Astrocyte (in vitro differentiated cells and primary cell): ENCODE data around the gene HACD4. TPM values are rescaled to one million over a fixed set of nuclear protein-coding genes. Genes with fewer than 3 reads are reported as not detected.

ENCODE experiments used
- DNase-seq: peaks from one replicate; pipeline ENCODE4 v3.0.0-alpha.2; 2010; ENCODE audit warnings: low read depth
- FAIRE-seq: peaks from 2 replicates; lab custom pipeline; 2011; peaks lifted over from hg19 to GRCh38; lab: Jason Lieb, UNC
- H2AFZ ChIP-seq: 2 replicates; pipeline ENCODE4 v1.6.0; 2012; ENCODE audit warnings: low read depth, low read length, inconsistent platforms
- H3K27ac ChIP-seq: 2 replicates; pipeline ENCODE4 v1.5.1; 2011; ENCODE audit warnings: low read depth, low read length, inconsistent platforms
- H3K27me3 ChIP-seq: 2 replicates; pipeline ENCODE4 v1.6.0; 2011; ENCODE audit warnings: low read length, inconsistent platforms; ENCODE audit not compliant: insufficient read depth
- H3K36me3 ChIP-seq: 2 replicates; pipeline ENCODE4 v1.5.1; 2011; ENCODE audit warnings: low read length, inconsistent platforms; ENCODE audit not compliant: insufficient read depth
- H3K4me1 ChIP-seq: 2 replicates; pipeline ENCODE4 v1.5.1; 2011; ENCODE audit warnings: low read length, inconsistent platforms; ENCODE audit not compliant: insufficient read depth
- H3K4me2 ChIP-seq: 2 replicates; pipeline ENCODE4 v1.6.0; 2012; ENCODE audit warnings: low read length, inconsistent platforms
- H3K4me3 ChIP-seq: 2 replicates; pipeline ENCODE4 v1.5.1; 2011; ENCODE audit warnings: low read depth, mild to moderate bottlenecking, low read length, inconsistent platforms; ENCODE audit not compliant: insufficient read depth
- H3K79me2 ChIP-seq: 2 replicates; pipeline ENCODE4 v1.6.0; 2012; ENCODE audit warnings: mild to moderate bottlenecking, low read length, inconsistent platforms; ENCODE audit not compliant: insufficient read depth
- H3K9ac ChIP-seq: 2 replicates; pipeline ENCODE4 v1.6.0; 2012; ENCODE audit warnings: mild to moderate bottlenecking, low read length, inconsistent platforms
- H3K9me3 ChIP-seq: 2 replicates; pipeline ENCODE4 v1.5.1; 2012; ENCODE audit warnings: low read depth, mild to moderate bottlenecking, low read length, inconsistent platforms; ENCODE audit not compliant: insufficient read depth
- H4K20me1 ChIP-seq: 2 replicates; pipeline ENCODE4 v1.6.0; 2012; ENCODE audit warnings: low read length, inconsistent platforms; ENCODE audit not compliant: insufficient read depth
- H3K27ac Mint-ChIP-seq: one replicate; pipeline ENCODE4 v1.8.0; 2021; ENCODE audit warnings: mild to moderate bottlenecking, mixed read lengths; ENCODE audit not compliant: unreplicated experiment
- H3K27me3 Mint-ChIP-seq: one replicate; pipeline ENCODE4 v1.8.0; 2021; ENCODE audit warnings: low read depth, mixed read lengths; ENCODE audit not compliant: unreplicated experiment
- H3K36me3 Mint-ChIP-seq: one replicate; pipeline ENCODE4 v1.8.0; 2021; ENCODE audit warnings: low read depth, mixed read lengths; ENCODE audit not compliant: unreplicated experiment
- H3K4me1 Mint-ChIP-seq: one replicate; pipeline ENCODE4 v1.8.0; 2021; ENCODE audit warnings: low read depth, mixed read lengths; ENCODE audit not compliant: unreplicated experiment
- H3K4me3 Mint-ChIP-seq: one replicate; pipeline ENCODE4 v1.8.0; 2021; ENCODE audit warnings: mild to moderate bottlenecking, moderate library complexity, mixed read lengths; ENCODE audit not compliant: unreplicated experiment
- H3K9me3 Mint-ChIP-seq: one replicate; pipeline ENCODE4 v1.8.0; 2021; ENCODE audit warnings: mild to moderate bottlenecking, mixed read lengths; ENCODE audit not compliant: unreplicated experiment
- CTCF ChIP-seq: IDR thresholded peaks from 2 replicates; pipeline ENCODE4 v1.5.1; 2011; ENCODE audit warnings: low read depth, mild to moderate bottlenecking, inconsistent platforms, low read length, moderate library complexity; ENCODE audit not compliant: insufficient read depth
- EZH2 ChIP-seq: IDR thresholded peaks from 2 replicates; pipeline ENCODE4 v1.6.1; 2012; ENCODE audit warnings: mild to moderate bottlenecking, low read length, inconsistent platforms; ENCODE audit not compliant: insufficient read depth
- total RNA-seq: library from RNA; stranded (reverse); gene quantifications from 2 replicates; pipeline ENCODE4 v1.2.1, GENCODE V29; 2021

The HACD4 gene
- total RNA-seq, 1 donor from 2014 or later, result 2.1 TPM

GRCh38 chr9:20995616-20996015, 35.8 kb downstream of the HACD4 start:
- no peak overlapping the region for H2AFZ ChIP-seq
- H3K4me2 ChIP-seq, result no peak overlapping the region
- H4K20me1 ChIP-seq, result no peaks in the 10 kb centered on the region
- peaks cover 5% of the 10 kb centered on the region for H3K36me3 ChIP-seq
- H3K79me2 ChIP-seq, result no peaks in the 10 kb centered on the region
- Mint-ChIP-seq H3K4me3 (no peak overlapping the region), H3K9me3 (no peaks in the 10 kb centered on the region), H3K4me1 (no peaks in the 10 kb centered on the region), H3K36me3 (peaks cover 21% of the 10 kb centered on the region), H3K27ac (no peak overlapping the region), H3K27me3 (no peaks in the 10 kb centered on the region)
- H3K9ac ChIP-seq, result no peak overlapping the region
- TF ChIP-seq CTCF, result no peak
- TF ChIP-seq EZH2, result no peak
- no peaks in the 10 kb centered on the region for H3K9me3 ChIP-seq
- H3K4me3 ChIP-seq, result no peak overlapping the region
- H3K4me1 ChIP-seq, result no peaks in the 10 kb centered on the region
- H3K27ac ChIP-seq, result no peak overlapping the region
- no peaks in the 10 kb centered on the region for H3K27me3 ChIP-seq
- DNase-seq, result no peak
- no peak for FAIRE-seq

- TF ChIP-seq EZH2 (no peak), CTCF (no peak)
- Mint-ChIP-seq H3K9me3 (no peaks in the 10 kb centered on the region), H3K27me3 (no peaks in the 10 kb centered on the region), H3K36me3 (peaks cover 29% of the 10 kb centered on the region), H3K27ac (no peak overlapping the region), H3K4me3 (no peak overlapping the region), H3K4me1 (no peaks in the 10 kb centered on the region)
- Histone ChIP-seq H4K20me1 (no peaks in the 10 kb centered on the region), H3K27ac (no peak overlapping the region), H2AFZ (no peak overlapping the region), H3K4me1 (peaks cover 5% of the 10 kb centered on the region), H3K4me2 (no peak overlapping the region), H3K9me3 (no peaks in the 10 kb centered on the region), H3K27me3 (no peaks in the 10 kb centered on the region), H3K36me3 (peaks cover 10% of the 10 kb centered on the region), H3K4me3 (no peak overlapping the region), H3K9ac (no peak overlapping the region), H3K79me2 (no peaks in the 10 kb centered on the region)
- FAIRE-seq (no peak), DNase-seq (no peak)
These were observed 37.0 kb downstream of the HACD4 start for GRCh38 chr9:20994486-20994885.

- Mint-ChIP-seq H3K36me3 (peaks cover 22% of the 10 kb centered on the region), H3K27ac (no peak overlapping the region), H3K4me3 (no peak overlapping the region), H3K4me1 (no peaks in the 10 kb centered on the region), H3K27me3 (no peaks in the 10 kb centered on the region), H3K9me3 (no peaks in the 10 kb centered on the region)
- H3K27me3 ChIP-seq, result no peaks in the 10 kb centered on the region
- H3K9me3 ChIP-seq, result no peaks in the 10 kb centered on the region
- no peak overlapping the region for H2AFZ ChIP-seq
- H3K4me1 ChIP-seq, result peaks cover 5% of the 10 kb centered on the region
- H3K27ac ChIP-seq, result no peak overlapping the region
- DNase-seq (no peak), FAIRE-seq (no peak)
- no peak overlapping the region for H3K4me3 ChIP-seq
- TF ChIP-seq CTCF, result no peak
- TF ChIP-seq EZH2, result no peak
- no peak overlapping the region for H3K4me2 ChIP-seq
- H3K79me2 ChIP-seq, result no peaks in the 10 kb centered on the region
- peaks cover 16% of the 10 kb centered on the region for H3K36me3 ChIP-seq
- no peaks in the 10 kb centered on the region for H4K20me1 ChIP-seq
- no peak overlapping the region for H3K9ac ChIP-seq
These were observed 40.6 kb downstream of the HACD4 start for GRCh38 chr9:20990867-20991266.
